ENCODE results near the gene RALGDS.

Gene RALGDS

GRCh38 chr9:133166392-133166791, 45.4 kb upstream of the RALGDS start:
- H3K4me3 ChIP-seq (ENCODE audit: low read depth, low read length), result no peak overlapping the region
- no peak for DNase-seq (ENCODE audit: low read depth)
- no peak for TF ChIP-seq CTCF (IDR thresholded peaks at IDR 0.05; ENCODE audit: insufficient read depth, low read depth, low read length, missing control alignments)

- H3K4me3 ChIP-seq (ENCODE audit: low read depth, low read length), result no peak overlapping the region
- DNase-seq (ENCODE audit: low read depth), result no peak
- no peak for TF ChIP-seq CTCF (IDR thresholded peaks at IDR 0.05; ENCODE audit: insufficient read depth, low read depth, low read length, missing control alignments)
Observed at GRCh38 chr9:133165452-133165730, 44.4 kb upstream of the RALGDS start.

DNA sequence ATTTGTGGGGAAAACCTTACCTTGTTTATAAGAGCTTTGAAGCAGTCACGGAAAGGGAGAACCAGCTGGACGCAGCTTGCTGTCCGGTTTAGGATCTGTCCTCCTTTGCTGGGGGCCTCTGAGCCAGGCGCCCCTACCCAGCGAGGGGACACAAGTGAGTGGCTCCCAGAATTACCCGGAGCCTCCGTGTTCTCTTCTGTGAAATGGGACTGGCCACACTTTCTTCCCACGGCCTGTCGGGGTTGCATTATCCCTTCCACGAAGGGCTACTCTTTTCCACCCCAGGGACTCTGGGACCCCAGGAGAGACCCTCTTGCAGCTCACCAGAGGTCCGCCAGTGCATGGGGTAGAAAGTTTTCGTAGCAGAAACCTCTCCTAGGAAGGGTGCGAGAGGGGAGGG, 43.2 kb upstream of the RALGDS start:
- TF ChIP-seq CTCF (IDR thresholded peaks at IDR 0.05; ENCODE audit: insufficient read depth, low read depth, low read length, missing control alignments), result no peak
- H3K4me3 ChIP-seq (ENCODE audit: low read depth, low read length), result no peak overlapping the region; the same call in 1 of the 2 replicates
- no peak for DNase-seq (ENCODE audit: low read depth)

GRCh38 chr9:133163504-133164172, 42.6 kb upstream of the RALGDS start, which contains the start of gene GBGT1:
Gene GBGT1, minus strand, starts transcription at chr9:133163914. Its CDS starts 1,502 bp downstream, at chr9:133162412.
- no peak for DNase-seq (ENCODE audit: low read depth)
- H3K4me3 ChIP-seq (ENCODE audit: low read depth, low read length), result peak within 1 kb of the TSS; percentile 39
- no peak for TF ChIP-seq CTCF (IDR thresholded peaks at IDR 0.05; ENCODE audit: insufficient read depth, low read depth, low read length, missing control alignments)

- H3K4me3 ChIP-seq (ENCODE audit: low read depth, low read length), result peak overlapping the region; percentile 39
- DNase-seq (ENCODE audit: low read depth), result no peak
- TF ChIP-seq CTCF (IDR thresholded peaks at IDR 0.05; ENCODE audit: insufficient read depth, low read depth, low read length, missing control alignments), result no peak
Observed at GRCh38 chr9:133162861-133163503, 41.9 kb upstream of the RALGDS start.

- no peak overlapping the region for H3K4me3 ChIP-seq (ENCODE audit: low read depth, low read length)
Observed at GRCh38 chr9:133161547-133161950, 40.5 kb upstream of the RALGDS start.

More at GRCh38 chr9:133161547-133161950, 40.5 kb upstream of the RALGDS start:
- no peak for TF ChIP-seq CTCF (IDR thresholded peaks at IDR 0.05; ENCODE audit: insufficient read depth, low read depth, low read length, missing control alignments)
- DNase-seq (ENCODE audit: low read depth), result no peak
